Activated T-cell treated with anti-CD3 and anti-CD28 coated beads for 48 hours (primary cell): ENCODE data around the gene ZBTB17.
A peak's percentile ranks its signal among the peaks of the same experiment; 100 is the strongest.

Experiments
- DNase-seq: peaks from one replicate; pipeline ENCODE4 v3.0.0-alpha.2; 2020; ENCODE audit warnings: low read depth

Gene ZBTB17

DNA sequence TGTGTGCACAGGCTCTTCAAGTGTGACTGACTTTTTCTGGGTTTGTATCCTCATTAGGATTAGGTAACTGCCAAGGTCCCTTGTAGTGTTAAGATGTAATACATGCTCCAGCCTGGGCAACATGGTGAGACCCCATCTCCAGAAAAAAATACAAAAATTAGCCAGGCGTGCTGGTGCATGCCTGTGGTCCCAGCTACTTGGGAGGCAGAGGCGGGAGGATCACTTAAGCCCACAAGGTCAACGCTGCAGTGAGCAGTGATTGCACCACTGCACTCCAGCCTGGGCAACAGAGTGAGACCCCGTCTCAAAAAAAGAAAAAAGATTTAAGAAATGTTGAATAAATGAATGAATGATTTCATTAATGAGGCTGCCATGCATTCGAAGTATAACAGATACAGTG lies 15.1 kb downstream of the ZBTB17 start:
- no peak for DNase-seq

DNA sequence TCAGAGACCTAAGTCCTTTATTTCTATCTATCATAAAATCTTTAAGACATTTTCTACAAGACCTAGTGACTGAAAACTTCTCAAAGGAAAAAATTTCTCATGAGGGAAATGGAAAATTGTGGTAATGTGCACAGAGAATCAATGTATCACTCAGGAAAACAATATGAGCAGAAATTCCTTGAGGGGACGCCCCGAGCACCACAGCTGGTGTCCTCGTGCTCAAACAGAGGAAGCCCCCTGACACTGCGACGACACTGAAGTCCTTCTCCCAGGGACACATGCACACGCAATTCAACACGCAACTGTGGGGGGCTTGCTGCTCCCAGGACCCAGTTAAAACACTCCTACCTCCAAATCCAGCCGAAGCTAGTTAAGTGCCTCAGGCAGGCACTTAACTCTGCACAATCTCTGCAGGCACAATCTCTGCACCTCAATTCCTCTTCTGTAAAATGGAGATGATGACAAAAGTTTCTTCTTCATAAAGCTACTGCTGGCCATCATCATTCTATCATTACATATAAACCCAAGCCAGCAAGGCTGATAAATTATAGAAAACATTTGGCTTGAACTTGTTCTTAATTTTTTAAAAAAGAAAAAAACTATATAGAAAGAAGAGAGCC lies 16.0 kb downstream of the ZBTB17 start:
- DNase-seq = no peak

DNA sequence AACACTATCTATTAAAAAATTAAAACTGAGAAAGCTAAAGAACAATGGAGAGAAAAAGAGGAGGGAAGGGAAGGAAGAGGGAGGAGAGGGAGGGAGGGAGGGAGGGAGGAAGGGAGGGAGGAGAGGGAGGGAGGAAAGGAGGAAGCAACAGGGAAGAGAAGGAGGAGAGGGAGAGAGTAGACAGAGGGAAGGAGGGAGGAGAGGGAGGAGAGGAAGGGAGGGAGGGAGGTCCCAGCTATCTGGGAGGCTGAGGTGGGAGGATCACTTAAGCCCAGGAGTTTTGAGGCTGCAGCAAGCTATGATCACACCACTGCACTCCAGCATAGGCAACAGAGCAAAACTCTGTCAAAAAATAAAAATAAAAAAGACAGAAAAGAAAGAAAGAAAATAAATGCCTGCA lies 16.5 kb downstream of the ZBTB17 start:
- DNase-seq = no peak

DNA sequence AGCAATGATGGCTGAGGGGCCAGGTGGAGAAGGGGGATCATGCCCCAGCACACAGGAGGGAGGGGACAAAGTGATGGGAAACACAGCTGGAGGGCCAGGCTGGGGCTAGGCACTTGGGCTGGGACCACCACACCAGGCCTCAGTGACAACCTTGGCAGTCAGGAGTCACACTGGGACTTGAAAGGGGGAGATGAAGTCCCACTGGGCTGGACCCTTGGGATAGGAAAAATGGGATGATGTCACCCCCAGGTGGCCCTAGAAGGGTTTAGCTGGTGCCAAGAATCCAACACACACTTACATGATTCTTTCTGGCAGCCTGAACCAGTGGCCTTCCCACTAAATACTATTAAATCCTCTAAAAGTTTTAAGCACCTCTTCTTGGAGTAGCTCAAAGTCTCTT lies 17.1 kb downstream of the ZBTB17 start:
- DNase-seq = no peak

DNA sequence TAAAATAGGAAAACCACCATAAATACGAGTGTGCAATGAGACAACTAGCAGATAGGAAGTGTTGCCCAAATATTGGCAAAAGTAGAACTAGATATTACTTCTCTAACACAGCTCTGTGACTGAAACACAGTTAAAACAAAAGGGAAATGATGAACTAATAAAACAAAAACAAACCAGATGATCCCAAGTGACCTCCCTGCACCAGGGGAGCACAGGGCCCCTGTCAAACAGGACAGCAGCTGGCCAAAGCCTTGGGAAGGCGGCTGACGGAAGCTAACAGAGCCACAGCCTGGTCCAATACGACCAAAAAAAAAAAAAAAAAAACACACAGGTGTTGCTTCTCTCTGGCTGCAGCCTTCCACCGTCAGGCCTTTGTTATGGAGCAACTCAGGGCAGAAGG lies 17.8 kb downstream of the ZBTB17 start:
- no peak for DNase-seq

DNA sequence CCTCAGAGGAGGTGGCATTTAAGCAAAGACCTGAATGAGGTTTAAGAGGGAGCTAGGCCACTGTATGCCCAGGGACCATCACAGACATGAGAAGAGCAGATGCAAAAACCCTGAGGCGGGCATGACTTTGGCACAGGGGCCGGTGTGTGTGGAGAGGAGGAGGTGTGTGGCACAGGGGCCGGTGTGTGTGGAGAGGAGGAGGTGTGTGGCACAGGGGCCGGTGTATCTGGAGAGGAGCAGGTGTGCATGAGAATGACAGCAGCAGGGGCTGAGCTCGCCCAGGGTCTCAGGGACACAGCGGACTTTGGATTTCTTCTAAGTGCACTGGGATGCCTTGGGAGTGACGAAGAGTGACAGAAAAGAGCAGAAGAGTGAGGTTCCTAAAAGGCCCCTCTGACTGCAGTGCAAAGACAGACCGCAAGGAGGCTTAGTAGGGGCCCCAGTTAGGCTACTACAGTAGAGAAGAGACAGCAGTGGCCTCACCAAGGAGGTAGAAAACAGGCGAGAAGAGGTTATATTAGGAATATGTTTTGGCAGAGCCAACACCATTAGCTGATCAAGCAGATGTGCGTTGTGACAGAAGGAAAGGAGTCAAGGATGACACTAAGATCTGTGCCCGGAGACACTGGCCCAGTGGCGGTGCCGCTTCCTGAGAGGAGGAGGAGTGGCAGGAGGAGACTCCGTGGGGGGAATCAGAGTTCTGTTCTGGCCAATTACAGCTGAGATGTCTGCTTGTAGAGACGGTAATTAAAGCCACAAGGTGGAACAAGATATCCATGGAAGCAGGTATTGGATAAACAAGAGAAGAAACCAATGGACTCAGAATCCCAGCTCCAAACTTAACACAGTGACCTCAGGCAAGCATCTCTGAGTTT lies 18.4 kb downstream of the ZBTB17 start:
- DNase-seq = no peak

DNA sequence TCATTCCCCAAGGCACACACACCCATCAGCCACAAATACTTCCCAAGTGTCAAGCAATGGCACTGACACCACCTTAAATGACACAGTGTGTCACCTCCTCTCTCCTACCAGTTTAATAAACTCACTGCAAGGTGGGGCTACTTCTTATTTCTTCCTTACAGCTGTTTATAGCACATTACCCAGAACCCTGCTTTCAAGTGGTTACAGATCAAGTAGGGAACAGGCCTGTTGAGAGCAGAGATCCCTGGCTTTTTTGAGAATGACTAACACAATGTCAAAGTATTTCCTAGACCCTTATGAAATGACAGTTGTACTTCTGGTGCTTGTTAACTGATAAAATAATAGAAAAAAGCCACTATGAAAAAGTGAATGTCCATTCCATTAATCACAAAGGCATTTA lies 19.8 kb downstream of the ZBTB17 start:
- no peak for DNase-seq

DNA sequence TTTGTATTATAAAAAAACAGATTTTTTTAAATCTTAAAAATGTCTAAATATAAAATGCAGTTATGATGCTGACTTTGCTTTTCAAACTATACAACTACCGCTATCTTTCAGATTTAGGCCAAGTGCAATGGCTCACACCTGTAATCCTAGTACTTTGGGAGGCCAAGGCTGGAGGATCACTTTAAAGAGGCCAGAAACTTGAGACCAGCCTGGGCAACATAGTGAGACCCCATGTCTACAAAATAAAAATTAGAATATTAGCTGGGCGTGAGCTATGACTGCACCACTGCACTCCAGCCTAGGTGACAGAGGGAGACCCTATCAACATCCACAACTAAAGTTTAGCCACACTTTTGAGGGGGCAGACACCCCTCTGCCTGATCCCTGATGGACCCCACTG lies 20.3 kb downstream of the ZBTB17 start:
- no peak for DNase-seq

DNA sequence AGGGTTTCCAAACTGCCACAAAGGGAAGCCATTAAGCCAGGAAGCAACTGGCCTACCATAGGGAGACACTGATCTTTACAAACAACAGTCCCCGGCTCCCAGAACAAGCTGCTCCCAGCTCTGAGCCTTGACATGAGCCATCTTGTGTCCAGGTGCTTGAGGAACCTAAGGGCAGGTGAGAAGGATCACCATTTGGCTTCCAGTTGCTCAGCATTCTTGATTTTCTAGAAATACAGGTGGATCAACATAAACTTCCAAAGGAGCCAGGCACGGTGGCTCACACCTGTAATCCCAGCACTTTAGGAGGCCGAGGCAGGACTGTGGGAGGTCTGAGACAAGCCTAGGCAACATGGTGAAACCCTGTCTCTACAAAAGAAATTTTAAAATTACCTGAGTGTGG lies 21.6 kb downstream of the ZBTB17 start:
- DNase-seq = no peak

DNA sequence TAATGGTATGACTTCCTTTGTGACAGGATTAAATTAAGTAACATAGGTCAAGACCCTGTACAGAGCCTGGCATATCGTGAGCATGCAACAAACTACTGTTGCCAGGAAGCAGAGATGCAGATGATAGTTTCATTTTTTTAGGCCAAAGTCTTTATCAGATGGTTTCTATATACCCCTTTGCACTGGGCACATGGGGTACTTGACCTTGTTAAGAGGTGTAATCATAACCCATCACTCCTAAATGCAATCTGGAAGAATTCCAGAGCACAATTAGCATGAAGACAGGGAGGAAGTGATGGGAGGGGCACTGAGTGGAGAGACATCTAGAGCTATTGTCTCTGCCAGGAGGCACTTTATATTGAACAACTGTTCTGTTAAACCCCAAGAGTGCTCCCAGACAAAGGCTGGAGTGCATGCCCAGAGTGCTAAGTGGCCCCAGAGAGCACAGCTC lies 22.1 kb downstream of the ZBTB17 start:
- no peak for DNase-seq

DNA sequence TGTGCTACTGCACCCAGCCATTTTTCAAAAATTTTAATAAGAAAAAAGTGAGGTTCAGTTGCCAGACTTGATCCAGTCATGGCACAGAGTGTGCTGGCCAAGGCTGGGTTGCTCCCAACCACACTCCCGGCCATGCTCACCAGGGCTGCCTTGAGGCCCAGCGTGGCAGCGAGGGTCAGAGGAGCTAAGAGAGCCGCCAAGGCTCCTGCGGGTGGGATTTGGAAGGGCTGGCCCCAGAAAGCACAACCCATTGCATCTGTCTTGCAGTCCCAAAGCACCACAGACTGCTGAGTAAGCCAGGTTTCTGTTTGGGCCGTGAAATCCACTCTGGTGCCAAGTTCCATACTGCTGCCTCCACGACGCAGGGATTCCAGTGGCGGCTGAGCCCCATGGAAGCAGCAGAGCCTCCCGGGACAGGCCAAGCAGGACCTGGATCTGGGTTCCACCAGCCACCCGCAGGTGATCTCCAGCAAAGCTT lies 22.6 kb downstream of the ZBTB17 start:
- no peak for DNase-seq

DNA sequence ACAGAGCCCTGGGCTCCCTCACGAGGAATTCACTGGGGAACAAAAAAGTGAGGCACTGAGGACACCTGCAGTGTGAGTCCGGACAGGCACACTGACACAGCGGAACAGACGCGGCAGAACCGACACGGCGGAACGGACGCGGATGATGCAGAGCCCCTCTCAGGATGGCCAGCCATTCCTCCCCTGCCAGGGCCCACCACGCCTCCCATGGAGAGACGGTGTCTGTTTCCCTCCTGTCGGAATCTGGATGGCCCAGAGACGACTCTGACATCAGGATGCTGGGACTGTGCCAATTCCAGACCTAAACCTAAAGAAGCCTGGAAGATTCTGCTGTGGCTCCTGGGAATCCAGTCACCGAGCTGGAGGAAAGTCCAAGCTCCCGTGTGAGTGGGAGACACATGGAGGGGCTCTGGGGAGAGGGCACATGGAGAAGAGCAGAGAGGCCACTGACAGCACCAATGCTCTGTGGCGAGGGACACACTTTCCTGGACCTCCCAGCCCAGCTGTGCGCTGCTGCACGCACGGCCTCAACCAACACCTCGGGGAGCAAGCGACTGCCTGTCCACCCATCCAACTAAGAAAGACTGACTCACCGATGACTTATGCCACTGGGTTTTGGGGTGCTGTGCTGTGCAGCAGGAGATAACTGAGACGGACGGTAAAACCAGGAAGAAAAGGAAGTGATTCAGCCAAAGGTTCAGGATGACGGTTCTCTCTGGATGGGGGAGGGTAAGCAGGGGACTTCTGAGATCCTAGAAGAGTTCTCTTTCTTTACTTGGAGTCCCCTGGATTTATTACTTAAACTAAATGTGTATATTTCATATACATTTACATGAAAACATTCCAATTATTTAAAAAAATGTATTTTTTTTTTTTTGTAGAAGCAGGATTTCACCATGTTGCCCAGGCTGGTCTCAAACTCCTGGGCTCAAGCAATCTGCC lies 23.3 kb downstream of the ZBTB17 start:
- peak; percentile 49 for DNase-seq

DNA sequence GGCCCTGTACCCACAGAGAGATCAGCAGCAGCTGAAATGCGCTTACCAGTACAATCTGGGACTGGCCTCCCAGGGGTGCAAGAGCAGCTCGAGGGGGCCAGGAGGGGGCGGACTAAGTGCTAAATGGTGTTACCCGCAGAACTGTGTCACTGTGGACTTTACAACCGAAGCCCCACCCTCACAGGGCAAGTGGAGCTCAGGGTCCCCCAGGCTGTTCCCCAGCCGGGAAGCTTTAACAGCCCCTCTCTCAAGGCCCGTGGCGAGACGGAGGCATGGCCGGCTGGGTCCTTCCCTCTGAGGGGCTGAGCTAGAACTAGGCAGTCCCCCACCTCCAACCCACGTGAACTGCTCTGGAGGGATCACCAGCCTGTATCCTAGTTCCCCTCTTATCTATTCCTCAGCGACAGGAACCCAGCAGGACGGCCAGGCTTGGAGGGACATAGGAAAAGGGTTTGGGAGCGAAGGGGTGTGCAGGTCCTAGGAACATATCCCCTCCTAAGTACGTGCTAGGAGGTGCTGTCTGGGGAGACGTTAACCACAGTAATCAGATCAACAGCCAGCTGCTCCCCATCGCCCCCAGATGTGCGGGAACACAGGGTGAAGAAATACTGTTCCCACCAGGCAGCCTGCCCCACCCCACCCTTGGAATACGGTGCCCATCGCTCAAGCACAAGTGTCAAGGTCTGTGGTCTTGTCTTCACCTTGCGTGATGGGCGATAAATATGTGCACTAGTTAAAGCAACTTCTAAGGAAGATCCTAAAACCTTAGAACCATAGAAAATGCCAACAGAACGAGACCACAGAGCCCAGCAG lies 24.4 kb downstream of the ZBTB17 start:
- DNase-seq = peak; percentile 49

DNA sequence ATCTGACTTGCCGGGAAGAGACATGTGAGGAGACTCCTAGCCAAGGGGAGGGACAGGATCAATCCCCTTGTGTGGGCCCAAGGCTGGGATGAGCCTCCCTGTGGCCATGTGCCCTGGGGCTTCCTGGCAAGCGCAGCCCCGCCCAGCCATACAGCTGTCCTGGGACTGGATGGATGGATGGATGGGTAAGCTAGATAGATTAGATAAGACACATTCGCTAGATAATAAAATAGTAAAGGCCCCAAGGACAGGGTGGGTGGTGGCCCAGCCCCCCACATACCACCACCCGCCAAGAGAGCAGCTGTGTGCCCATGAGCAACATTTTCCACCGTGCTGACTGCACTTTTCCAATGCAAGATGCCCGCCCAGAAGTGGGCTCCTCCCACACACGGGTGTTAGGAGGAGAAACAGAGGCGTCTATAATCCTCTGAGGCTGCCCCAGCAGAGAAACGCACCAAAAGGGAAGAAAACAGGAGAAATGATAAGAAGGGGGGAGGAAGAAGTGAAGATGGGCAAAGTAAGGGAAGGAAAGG lies 25.1 kb downstream of the ZBTB17 start:
- DNase-seq = peak; percentile 77

DNA sequence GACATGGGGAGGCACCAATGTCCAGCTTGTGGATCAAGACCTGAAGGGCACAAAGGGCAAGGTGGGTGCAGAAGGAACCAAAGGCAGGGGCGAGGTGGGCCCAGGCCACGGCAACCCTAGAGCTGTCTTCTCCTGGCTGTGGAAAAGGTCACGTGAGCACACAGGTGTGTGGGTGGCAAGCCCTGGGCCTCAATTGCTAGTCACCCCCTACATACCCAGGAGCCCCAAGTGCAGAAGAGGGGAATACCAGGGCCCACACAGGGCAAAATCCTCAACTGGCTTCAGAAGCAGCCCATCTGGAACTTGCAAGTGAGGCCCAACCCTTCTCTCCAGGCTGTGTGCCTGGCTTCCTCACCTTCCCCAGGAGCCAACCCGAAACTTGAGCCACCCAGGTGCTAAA lies 25.6 kb downstream of the ZBTB17 start:
- DNase-seq = peak; percentile 65

DNA sequence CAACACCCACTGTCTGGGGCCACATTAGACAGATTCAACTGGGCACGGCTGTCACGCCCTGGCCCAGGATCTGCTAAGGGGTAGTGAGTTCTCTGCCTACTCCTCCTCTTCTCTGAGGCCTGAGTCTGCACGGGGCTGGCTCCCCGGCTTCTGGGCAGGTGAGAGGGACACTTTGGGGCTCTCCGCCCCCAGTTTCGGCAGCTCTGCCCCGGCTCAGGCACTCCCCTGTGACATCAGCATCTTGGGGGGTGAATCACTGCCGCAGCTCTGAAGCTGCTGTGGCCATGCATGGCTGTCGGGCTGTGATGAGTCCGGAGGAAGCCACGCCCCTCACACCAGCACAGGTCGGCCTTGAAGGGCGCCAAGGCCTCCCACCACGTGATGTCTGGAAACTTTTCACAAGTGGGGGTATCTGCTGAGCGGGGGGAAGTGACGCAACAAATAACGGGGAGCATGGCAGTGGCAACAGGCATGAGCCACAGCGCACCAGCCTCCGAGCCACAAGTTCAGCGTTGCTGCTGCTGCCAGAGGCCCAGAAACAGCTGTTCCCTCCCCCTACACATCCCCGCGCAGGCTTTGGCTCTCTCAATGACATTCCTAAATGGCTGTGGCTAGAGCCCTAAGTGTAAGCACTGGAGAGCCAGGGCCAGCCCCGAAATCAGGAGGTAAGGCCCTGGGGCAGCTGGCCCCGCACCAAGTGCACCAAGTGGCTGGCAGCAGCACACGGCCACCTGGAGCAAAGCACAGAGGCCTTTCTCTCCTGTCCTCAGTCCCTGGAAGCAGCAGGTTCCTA lies 26.3 kb downstream of the ZBTB17 start:
- DNase-seq = peak; percentile 87

DNA sequence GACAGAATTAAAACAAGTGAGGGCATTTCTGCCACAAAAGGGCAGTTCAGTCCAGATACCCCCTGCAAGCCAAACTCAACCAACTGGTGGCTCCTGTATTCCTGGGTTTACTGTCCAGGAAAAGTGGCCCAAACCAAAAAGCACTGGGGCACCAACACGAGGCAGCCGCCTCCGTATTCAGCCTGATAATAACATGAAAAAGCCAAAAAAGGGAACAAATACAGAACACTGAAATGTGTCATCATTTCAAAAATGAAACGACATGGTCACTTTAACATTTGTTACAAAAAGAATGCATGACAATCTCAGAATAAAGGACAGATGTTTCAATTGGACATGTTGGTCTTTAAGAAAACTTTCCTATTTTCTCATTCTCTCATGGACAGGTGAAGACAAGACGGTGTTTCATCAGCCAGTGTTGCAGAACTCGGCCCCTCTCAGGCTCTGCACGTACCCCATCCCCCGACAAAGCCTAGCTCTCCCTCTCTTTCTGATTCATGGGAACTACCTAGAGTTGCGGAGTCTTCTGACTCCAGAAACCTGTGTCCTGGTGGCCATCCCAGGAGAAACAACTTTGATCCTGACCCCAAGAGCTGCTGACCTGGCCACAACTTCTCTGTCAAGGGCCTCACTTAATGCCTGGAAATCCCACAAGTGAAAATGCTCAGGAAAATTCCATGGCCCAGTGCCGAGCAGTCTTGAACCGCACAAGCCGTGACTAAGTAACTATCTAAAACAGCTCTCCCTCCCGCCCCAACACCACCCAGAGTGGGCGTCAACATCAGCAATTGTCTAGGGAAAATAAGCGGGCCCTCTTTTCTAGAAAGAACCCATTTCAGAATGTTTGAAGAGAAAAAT lies 27.1 kb downstream of the ZBTB17 start:
- no peak for DNase-seq

DNA sequence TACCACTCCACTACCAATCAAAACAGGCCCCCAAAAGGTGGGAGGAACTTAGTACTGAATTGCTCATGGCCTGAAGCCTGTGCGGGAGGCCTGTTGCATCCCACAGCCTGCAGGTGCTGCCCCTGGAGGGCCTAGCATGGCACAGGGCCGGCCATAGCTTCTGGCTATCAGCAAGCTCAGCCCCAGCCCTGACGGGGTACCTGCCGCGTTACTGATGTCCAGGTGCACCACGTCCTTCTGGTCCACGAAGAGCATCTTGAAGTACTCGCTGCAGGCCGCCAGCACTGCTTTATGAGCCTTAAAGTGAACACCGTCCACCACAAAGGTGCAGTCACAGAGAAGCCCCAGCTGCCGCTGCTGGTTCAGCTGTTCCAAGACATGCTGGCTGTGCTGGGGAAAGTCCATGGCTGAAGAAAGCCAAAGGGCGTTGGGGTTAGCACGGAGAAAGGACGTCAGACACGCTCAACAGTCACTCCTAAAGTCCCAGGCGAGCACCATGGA lies 27.8 kb downstream of the ZBTB17 start:
- no peak for DNase-seq

DNA sequence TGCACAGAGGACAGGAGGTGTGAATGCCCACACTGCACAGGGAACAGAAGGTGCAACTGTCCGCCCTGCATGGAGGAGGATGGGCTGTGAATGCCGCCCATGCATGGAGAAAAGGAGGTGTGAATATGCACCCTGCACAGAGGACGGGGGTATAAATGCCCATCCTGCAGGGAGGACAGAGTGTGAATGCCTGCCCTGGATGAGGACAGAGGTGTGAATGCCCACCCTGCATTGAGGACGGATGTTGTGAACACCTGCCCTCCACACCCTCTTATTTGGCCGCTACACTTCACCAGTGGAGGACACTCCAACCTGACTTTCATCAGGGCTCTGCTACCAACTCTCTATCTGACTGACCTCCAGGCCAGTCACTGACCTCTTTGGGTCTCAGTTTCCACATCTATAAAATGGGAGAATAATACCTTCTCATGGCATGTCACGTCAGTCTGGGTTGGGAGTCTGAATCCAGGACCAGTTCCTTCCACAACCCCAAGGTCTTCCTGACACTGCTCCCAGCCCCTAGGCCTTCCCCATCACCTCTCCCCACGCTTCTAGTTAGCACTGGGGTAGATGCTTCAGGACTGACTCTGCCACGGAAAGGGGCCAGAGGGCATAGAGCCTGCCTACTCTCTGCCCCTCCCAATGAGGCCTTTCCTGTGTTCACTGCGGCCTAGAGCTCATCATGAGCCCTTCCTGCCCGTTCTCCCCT lies 28.4 kb downstream of the ZBTB17 start:
- DNase-seq = no peak
